NCI-H2171 (cell line): ENCODE measurements around the gene TRIM33.
"Not testable (repeated sequence)": the region's sequence is repeated elsewhere in the genome, so short reads cannot be mapped to it uniquely, and the experiment has no call there.

ENCODE experiments used
- DNase-seq: peaks from one replicate; lab custom pipeline; 2025; lab: John Stamatoyannopoulos, UW

The TRIM33 gene

GRCh38 chr1:114397601-114398000 lies 113.4 kb downstream of the TRIM33 start:
- no peak for DNase-seq

DNA sequence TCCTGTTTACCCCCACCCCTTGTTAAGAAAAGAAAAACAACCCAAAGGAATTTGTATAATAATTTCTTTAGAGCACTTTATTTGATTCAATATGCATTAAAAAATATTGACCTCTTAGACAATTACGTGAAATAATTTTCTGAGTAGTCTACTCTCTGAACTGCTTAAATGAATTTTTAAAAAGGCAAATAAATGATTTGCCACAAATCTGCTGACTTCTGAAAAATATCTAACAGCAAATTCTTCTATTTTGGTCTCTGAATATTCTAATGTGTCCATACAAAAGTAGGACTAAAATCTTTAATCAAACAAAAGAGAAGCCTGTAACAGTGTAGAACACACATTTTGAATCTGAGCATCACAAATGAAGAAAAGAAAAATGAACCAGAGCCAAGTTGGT lies 115.1 kb downstream of the TRIM33 start:
- no peak for DNase-seq

- no peak for DNase-seq
Measured at GRCh38 chr1:114390960-114391359, 120.0 kb downstream of the TRIM33 start.

GRCh38 chr1:114390361-114390760 lies 120.6 kb downstream of the TRIM33 start:
- DNase-seq: no peak

DNA sequence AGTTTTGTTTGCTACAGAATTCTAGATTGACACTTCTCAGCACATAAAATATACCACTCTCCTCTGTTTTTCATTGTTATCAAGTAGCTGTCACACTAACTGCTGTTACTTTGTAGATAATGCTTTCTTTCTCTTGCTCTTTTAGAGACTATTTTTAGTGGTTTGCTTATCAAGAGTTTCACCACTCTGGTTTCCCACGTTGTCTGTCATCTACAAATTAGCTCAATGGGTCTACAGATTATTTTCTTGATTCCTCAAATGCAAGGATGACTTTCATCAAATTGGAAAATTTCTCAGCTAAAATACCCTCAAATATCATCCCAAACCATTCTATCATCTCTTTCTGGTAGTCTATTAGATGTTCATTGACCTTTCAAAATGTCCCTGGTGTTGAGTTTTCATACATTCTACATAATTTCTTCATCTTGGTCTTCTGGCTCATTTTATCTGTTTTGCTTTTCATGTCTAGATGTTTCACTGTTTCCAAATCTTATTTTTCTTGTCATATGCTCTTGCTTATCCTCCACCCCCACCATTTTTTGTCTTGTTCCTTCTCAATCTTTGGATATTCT lies 122.5 kb downstream of the TRIM33 start:
- no peak for DNase-seq

- DNase-seq: not testable (repeated sequence)
Measured at GRCh38 chr1:114387585-114387984, 123.4 kb downstream of the TRIM33 start.

- DNase-seq: no peak
Measured at GRCh38 chr1:114387010-114387360, 124.0 kb downstream of the TRIM33 start.

DNA sequence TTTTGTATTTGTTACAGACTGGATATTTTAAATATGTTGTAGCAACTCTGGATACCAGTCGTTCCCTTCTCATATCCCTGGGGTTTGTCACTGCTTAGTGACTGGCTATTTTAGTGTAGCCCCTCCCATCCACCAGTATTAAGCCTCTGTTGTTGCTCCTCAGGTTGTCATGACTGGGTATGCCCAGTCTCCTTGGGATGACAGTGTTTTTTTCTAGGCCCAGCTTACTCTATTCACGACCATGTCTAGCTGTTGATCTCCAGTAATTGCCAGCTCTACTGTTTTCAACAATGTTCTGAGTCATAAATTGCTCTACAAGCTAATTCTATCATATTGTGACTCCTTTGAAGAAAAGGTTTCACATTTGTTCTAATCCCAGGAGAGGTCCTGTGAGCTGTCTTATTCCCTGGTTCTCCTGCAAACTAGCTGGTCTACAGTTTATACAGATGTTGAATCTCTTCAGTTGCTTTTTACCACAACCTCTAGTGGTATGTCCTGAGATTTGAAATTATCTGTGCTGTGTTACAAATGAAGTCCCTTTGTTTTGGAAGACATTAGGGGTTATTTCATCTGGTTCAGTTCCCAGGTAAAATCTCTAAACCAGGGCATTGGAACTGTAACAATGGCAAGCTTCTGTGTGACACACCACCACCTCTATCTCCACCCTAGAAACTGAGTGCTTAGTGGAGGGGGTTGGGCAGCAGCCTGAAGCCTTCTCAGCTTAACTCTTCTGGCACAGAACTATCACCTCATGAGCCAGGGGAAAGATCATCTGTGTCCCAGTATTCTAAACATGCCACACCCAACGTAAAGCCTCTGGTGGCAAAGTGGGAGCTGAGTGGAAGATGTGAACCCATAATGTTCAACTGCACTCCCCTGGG lies 124.6 kb downstream of the TRIM33 start:
- no peak for DNase-seq

DNA sequence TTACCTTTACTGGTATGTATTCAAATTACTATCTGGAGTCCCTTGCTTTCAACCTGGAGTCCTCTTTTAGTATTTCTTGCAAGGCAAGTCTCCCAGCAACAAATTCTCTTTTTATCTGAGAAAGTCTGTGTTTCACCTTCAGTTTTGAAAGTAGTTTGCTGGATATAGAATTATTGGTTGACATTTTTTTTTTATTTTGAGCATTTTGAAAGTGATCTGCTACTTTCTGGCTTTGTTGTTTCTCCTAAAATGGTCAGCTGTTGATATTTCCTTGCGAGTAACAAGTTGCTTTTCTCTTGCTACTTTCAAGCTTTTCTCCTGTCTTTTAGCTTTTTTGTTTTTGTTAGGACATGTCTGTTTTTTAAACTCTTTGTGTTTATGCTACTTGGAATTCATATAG lies 126.1 kb downstream of the TRIM33 start:
- DNase-seq: no peak

GRCh38 chr1:114379987-114380386 lies 131.0 kb downstream of the TRIM33 start:
- no peak for DNase-seq

- no peak for DNase-seq
Measured at GRCh38 chr1:114379358-114379757, 131.6 kb downstream of the TRIM33 start.

DNA sequence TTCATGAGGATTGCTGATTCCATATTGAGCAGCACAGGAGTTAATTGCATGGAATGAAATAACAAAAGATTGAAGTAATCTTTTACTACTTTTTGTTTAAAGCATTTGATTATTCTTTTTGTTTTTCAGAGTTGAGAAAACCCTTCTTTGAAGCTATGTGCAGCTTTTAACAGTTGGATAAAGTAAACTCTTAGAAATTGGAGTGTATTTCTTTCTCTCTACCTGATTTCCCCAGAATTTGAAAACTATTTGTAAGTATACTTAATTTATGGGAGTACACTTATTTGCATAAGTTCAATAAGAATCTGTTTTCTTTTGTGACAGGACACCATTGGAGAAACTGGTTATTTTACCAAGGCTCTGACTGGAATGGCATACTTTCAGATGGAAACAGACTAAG lies 133.6 kb downstream of the TRIM33 start:
- DNase-seq: no peak

- no peak for DNase-seq
Measured at GRCh38 chr1:114369930-114370329, 141.1 kb downstream of the TRIM33 start.

GRCh38 chr1:114369266-114369919 lies 141.6 kb downstream of the TRIM33 start:
- DNase-seq: not testable (repeated sequence)

GRCh38 chr1:114368560-114369255 lies 142.3 kb downstream of the TRIM33 start:
- DNase-seq: no peak

DNA sequence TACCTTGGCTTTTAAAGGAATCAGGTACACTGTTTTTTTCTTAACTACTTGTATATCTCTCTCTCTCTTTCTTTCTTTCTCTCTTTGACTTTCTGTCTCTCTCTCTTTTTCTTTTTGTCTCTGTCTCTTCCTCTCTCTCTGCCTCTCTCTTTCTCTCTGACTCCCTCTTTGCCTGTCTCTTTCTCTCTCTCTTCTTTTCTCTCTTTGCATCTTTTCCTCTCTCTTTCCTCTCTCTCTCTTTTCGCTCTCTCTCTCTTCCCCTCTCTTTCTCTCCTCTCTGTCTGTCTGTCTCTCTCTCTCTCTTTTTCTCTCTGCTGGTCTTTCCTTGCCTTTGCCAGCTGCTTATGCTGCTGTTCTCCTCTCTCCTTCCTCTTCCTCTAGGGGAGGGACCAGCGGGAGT lies 143.2 kb downstream of the TRIM33 start:
- DNase-seq: no peak

DNA sequence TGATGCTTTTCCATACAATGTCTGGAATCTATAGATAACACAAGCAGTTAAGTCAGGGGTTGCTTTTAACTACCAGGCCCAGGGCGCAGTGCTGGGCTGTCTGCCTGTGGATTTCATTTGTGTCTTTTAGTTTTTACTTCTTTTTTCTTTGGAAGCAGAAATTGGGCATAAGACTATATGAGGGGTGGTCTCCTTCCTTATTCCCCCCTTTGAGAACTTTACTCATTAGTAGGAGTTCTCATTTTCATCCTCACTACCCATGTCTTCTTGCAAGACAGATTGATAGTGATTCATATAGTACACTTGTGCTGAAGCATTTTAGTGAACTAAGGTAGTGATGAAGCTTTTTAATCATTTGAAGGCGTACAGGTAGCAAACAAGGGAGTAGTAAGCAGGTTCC lies 147.8 kb downstream of the TRIM33 start:
- DNase-seq: not testable (repeated sequence)

GRCh38 chr1:114359791-114360190 lies 151.2 kb downstream of the TRIM33 start:
- DNase-seq: no peak

- DNase-seq: no peak
Measured at GRCh38 chr1:114355240-114355639, 155.8 kb downstream of the TRIM33 start.

DNA sequence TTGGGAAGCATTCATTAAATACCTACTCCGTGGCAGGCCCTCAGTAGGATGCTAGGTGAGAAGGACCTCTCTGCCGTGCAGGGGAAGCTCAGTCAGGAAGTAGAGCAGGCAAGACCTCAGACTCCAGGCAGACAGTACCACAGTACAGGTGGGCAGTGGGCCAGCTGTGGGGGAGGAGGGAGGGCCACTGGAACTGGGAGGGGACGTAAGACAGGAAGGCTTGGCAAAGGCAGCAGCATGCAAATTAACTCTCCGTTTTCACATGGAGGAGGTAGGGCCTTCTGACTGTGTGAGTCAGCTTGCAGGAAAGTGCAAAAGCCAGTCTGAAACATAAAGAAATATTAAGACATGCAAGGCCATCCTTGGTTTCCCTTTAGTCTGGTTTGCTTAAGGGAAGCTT lies 157.7 kb downstream of the TRIM33 start:
- peak; percentile 74 for DNase-seq

DNA sequence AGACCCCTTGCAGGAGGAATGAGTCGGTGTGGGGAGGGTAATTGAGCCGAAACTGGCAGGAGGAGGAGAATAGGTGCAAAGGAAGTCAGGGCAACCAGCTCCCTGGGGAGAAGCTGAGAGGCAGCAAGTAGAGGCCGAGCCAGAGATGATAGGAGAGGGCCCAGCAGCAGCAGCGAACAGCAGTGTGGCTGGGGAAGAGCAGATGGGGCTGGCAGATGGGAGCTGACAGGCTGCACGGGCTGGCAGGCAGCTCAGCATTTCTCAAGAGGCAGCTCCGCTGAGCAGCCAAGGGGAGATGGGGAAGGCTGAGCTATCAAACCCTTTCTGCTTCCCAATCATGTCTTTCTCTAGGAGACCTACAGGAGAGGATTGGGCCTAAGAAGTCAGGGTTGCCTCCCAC lies 158.2 kb downstream of the TRIM33 start:
- DNase-seq: peak; percentile 95

DNA sequence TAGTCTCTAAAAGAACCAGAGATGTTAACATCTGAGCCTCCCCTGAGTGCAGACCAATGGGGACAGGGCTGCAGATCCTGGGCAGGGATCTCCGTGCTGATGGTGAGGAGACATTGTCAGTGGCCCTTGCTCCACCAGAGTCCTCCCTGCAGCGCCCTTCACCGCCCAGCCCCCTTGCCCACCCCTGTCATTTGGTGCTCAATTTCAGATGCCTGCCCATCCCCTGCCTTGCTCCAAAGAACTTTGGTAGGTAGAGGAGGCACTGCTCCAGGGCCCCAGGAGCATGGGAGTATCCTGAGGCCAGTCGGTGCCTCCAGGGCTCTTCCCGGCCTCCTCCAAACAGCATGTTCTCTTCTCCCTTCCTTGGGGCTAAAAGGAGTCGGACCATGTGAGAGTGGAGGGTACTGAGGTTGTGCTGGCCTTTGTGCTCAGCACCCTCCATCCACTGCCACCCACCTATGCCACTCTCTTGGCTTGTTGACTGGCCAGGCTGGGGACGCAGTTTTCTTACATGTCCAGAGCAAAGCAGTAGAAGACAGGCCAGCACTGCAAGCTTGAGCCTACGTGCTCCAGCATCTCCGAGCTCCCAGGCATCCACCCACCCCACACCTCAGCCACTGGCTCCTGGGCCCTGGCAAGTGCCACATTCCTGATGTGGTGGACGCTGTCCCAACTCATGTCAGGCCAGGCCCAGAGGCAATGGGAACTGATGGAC lies 160.1 kb downstream of the TRIM33 start:
- DNase-seq: no peak
